T-helper 1 cell treated with Interleukin-12 subunit alpha and Interleukin-12 subunit beta and Interleukin-4 antibody, amounts not matched to agents 30 ng/mL and 1 ng/mL, for 36 hours (primary cell): Measurements from ENCODE around the gene TJAP1. TPM values are rescaled to one million over a fixed set of nuclear protein-coding genes. Genes with fewer than 3 reads are reported as not detected.
"Not testable (repeated sequence)": the region's sequence is repeated elsewhere in the genome, so short reads cannot be mapped to it uniquely, and the experiment has no call there.

Experiments
- intact Hi-C: fragments of 100-400 bp; cut with micrococcal nuclease; formaldehyde crosslinking; loops from one replicate; pipeline ENCODE4 v1.15.1; 2024
- total RNA-seq: library from RNA; stranded (reverse); gene quantifications from 2 replicates; pipeline ENCODE4 v1.2.3, GENCODE V29; 2022

TJAP1 gene
- total RNA-seq, 1 donor from 2014 or later = 38.5 TPM

DNA sequence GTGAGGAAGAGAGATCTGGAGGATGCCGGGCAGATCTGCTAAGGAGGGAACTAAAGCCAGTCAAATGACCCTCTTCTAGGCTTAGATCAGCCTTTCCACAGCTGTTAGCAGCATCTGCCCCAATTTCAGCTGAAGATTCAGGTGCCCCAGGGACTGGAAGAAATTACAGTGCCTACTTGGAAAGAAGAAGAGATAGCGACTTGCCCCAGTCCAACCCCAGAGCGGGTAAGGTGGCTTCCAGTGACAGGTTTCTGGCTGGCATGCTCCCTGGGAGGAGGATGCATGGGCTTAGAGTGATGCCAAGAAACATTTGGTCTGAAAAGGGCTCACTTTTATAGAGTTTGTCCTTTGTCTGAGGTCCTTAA, 620 bp downstream of the TJAP1 start:
- intact Hi-C loops = no loop called here

DNA sequence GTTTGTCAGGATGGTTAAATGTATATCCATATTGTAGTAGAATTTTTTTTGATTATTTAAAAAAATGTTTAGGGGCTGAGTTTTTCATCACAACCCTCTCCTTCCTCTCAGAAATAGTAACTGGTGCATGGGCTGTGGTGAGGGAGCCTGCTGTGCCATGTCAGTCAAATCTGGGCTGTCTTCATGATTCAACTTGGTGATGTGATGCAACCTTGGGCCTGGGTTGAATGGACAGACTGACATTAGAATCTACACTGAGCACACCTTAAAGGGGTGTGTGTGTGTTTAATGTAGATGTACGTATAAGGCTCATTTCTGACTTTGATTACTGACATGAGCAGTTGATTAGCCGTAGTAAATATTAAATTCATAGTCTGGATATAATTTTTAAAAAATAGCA, 3.7 kb downstream of the TJAP1 start:
- intact Hi-C loops = no loop called here

DNA sequence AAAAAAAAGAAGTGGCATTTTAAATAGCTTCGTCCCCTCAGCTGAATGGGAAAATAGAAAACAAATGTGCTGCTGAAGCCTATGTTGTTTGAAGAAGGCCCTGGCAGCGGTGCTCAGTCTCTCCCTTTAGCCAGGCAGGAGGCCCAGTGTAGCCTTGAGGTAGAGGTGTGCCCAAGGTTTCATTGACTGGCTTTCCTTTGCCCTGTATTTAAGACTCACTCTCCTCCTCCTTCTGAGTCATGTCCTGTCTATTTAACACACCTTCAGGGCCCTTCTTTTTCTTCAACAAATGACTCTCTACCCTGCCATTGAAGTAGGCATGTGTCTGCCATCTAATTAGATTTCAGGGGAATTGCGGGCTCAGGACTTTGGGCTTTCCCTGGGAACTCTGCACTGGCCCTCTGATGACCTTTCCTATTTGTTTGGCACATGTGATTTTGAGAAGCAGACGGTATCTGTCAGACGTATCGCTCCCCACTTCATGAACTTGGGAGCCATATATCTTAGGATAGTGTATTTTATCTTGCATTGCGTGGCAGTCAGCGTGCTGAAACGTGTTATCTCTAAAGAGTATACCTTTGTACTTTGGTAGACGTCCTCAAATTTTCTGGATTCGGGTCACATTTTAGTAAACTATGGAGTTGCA, 4.3 kb downstream of the TJAP1 start:
- intact Hi-C loops = no loop called here

DNA sequence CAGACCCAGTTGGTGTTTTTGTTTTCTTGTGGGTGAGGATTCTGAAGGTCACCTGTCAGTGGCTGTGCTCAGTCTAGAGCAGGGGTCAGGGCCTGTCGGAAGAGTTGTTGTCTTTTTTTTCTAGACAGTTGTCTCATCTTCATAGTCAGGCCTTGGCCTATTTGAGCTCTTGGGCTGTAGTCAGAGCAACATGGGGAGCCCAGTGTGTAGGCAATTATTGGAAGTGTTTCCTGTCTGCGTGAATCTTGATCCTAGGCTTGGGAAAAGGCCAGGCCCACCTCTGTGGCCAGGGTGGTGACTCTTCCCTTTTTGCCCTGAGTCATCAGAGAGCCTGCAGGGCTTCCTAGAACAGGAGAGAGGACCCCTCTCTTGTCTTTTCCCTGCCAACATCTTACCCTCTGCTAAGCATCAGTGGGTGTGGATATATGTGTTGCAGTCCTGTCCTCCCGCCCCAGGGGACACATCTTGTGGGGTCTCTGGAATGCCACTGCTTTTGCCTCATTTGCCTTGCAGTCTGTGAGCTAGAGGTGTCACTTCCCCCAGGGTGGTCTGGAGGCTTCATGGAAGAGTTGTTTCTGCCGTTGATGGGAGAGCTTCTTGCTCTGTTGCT, 11.4 kb downstream of the TJAP1 start:
- intact Hi-C loops = no loop called here

DNA sequence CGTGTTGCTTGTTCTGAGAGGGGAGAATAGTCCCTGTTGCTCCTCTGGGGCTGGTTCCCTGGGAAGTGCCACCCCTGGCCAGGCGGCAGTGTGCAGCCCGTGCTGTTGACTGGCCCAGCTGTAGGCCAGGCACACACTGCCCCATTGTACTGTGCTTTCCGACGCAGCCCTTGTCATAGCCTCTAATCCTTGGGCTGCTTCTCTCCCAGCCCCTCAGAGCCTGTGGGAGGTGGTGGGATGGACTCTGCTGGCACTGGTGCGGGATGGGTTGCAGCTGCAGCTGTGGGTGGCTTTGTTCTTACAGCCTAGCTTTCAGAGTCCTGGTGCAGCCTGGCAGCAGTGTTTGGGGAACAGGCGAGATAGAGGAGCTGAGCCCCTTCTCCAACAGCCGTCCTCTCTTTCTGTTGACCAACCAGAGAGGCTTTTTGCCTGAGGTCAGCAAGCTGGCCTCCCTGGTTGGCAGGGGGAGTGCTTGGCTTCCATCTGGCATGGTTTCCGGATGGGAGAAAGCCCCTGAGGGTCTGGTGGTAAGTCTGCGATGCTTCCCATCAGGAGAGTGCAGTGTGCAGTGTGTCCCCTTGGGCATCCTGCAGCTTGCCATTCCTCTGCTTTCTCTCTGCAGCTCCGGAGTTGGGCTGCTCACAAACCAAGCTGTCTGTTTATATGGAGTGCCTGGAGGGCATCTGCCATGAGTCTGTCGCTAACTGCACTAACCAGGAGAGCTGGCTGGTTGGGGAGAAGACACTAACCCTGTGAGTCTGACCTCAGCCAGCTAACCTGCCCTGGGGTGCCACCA, 12.1 kb downstream of the TJAP1 start:
- intact Hi-C loops = no loop called here

DNA sequence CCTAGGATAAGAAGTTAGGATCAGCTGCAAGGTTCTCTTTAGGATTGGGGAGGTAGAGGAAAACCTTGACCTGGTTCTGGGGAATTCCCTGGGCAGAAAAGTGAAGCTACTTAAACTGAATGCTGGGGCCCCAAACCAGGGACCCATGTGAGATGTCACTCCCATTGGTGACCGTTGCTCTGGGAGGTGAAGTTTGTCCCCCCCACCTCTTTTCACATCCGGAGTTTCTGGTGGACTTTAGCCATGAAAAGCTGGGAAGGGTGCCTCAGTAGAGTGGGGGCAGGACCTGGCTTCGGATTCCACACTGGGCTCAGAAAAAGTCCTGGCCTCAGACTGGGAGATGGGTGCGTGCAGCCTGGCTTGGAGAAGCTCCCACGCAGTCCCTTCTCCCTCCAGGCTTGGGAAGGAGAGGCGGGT, 13.2 kb downstream of the TJAP1 start:
- intact Hi-C loops = no loop called here

DNA sequence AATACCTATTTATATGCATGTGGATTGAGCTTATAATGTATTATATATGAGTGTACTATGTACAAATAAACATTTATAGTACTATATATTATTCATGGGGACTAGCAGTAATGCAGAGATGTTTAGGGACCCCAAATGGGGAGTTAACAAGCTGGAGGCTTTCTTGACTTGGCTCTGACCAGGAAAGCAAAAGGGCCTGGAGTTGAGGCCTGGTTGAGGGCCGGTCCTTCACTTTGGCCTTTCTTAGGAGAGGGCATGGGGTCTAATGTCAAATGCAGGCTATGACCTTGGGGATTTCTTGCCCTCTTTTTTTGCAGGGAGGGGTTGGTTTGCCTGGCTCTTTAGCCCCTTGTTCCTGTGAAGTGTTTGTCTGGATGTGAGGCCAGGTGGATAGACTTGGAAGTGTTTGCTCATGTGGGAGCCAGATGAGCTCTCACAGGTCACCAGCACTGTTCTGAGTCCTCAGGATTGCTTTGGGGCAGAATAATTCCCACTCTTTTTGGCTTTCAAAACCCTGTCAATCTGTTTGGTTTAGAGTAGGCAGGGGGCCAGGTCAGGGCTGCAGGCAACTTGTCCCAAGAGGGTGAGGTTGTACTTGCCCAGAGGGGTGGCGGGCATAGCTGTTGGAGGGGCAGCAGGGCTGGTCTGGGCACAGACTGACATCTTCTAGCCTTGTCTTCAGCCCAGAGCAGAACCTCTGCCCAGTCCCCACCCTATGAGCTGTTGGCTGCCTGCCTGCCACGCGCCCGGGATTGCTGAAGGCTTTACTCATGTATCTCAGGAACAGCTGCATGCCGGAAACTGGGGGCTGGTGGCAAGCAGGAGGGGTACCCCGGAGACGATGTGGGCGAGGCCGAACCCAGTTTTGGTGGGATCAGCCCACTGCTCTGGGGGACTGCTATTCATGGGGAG, 14.6 kb downstream of the TJAP1 start:
- intact Hi-C loops = no loop called here

DNA sequence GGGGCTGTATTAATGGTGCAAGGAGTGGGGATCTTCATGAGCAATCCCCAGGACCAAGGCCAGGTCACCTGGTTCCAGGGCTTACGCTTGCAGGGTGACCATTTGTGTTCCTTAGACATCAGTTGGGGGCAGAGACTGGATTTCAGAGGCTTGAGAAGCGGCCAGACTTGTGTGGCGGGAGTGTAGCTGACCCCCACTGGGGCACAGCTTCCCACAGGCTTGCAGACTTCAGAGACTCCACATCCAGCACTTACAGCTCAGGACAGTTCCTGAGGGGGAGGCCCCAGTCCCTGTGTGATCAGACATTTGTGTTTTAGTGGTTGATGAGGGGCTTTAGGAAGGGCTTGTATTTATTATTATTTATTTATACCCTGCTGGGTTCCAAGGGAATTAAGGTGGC, 15.3 kb downstream of the TJAP1 start:
- intact Hi-C loops = no loop called here

DNA sequence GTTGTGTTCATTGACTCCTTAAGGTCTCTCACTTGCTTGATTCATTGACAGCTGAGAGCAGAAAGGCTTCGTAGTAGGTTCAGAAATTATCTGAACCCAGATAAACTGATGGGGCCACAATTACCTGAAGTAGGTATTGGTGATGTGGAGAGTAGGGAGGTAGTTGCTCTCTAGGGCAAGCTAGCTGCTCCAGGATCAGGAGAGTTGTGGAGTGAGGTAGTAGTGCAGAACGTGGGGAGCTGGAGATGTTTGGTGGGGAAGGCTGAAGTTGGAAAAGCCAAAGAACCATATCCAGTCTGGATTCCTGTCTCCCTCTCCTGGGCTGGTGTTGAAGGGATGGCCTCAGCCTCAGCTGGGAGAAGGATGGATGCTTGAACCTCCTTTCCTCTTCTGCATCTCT, 15.9 kb downstream of the TJAP1 start:
- intact Hi-C loops = no loop called here

DNA sequence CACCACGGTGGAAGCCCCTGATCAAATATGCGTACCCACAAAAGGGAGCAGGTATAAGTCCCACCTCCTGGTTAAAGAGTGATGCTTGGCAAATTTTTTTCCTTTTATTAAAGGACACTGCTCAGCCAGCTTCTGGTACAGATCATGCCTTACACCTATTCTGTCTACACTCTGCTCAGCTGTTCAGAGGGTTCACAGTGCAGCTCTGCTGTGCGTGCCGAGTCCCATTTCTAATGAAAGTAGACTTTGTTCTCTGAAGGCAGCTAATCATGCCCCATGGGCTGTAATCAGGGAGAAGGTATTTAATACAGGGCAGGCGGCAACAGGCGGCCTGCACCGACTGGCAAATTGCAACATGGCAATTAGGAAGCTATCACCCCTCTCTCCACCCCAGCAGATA, 16.5 kb downstream of the TJAP1 start:
- intact Hi-C loops = no loop called here

DNA sequence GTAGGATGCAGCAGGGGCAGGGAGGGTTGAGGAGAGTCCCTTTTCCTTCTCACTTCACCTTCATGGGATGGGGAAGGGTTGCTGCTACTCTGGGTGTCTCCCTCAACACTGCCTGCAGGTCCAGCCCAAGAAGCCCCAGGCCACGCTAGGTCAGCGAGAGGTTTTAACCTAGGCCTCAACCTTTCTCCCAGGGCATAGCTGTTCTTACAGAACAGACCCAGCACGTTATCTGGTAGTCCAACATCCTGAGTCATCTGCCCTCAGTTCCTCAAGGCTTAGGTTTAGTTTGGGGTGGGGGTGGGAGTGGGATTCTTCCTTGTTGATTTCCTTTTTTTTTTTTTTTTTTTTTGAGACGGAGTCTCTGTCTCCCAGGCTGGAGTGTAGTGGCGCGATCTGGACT, 17.0 kb downstream of the TJAP1 start:
- intact Hi-C loops = no loop called here

DNA sequence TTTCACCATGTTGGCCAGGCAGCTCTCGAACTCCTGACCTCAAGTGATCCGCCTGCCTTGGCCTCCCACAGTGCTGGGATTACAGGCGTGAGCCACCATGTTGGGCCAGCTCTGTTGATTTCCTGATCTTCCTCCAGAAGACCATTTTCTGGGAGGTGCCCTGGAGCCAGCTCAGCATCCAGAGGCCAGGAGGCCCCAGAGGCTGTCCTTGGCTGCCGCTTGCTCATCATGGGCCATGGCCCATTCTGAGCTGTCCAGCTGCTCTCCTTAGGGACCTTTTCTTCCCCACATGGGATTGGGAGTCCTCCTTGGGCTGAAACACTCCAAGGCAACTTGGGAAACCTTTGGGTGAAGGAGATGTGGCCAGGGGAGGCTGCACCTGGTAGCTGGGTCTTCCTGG, 17.4 kb downstream of the TJAP1 start:
- intact Hi-C loops = no loop called here

DNA sequence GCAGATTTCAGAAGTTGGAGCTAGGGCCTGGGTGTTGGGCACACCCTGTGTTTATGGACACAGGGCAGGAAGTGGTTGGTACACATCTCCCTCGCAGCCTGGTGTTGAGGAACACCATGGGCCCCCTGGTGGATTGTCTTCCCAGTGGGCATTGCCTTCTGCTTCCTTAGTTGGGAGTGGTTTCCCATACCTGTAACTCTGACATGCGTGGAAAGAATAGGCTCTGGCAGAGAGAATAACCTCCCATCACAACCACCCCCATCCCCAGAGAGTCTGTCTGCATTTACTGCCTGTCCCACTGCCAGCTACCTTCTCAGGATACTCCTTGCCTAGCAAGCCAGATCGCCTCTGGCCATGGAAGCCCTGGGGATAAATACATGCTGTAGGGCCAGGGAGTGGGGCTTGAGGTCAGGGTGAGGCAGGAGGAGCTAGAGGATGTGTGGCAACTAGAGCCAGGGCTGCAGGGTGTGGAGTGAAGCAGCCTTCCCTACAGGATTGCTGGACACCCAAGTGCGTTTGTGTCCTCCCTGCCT, 18.1 kb downstream of the TJAP1 start:
- intact Hi-C loops = no loop called here

DNA sequence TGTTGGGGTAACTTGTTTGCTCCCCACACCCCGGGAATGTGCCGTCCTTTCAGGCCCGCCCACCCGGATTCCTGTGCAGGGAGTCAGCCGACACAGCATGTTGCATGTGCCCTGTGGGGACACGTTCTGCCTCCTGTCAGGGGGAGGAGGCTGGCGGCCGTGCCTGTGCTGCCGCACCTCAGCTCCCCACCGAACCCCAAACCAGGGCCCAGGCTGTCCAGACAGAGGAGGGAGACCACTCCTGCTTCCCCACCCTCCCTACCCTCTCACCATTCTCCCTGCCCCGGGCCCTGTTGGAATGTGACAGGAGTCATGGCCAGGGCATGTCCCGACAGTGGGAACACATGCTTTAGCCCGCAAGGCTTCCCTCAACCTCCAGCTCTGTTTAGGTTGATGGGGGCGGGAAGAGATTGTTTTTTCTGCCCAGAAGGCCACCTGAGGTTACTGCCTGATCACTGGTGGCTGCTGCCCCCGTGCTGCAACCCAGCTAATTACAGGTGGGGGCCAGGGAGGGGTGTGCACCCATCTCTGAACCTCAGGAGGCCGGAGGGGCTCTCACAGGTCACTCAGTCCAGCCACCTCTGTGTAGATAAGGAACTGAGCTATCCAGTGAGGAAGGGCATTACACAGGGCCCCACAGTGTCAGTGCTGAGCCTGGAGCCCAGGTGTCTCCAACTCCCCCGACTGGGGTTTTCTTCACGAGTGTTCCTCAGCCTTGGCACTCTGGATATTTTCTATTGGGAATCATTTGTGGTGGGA, 19.2 kb downstream of the TJAP1 start:
- intact Hi-C loops = no loop called here

DNA sequence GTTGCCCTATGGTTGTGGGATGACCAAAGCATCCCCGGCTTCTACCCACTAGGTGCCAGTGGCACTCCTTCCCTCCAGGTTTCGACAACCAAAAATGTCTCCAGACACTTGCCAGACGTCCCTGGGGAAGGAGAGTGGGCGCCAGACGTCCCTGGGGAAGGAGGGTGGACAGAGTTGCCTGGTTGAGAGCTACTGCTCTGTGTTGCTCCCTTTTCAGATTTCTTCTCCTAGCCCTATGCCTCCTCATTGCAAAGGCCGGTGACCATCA, 19.7 kb downstream of the TJAP1 start:
- intact Hi-C loops = no loop called here

DNA sequence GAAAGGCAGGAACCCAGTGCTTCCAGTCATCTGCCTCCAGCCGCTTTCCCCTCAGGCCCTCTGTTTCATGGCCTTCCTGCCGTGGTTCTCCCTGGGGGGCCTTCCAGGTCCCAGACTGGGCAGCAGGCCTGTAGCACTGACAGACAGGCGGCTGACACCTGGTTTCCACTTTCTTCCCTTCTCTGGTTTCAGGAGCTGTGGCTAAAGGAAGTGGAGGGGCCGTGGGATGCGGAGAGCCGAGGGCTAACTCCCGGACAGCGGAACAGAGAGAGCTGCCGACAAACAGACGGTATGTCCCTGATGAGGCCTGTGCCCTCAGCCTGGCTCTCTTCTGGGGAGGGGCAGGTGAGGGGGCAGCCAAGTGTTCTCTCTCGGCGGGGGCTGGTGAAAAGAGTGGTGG, 20.3 kb downstream of the TJAP1 start:
- intact Hi-C loops = no loop called here

DNA sequence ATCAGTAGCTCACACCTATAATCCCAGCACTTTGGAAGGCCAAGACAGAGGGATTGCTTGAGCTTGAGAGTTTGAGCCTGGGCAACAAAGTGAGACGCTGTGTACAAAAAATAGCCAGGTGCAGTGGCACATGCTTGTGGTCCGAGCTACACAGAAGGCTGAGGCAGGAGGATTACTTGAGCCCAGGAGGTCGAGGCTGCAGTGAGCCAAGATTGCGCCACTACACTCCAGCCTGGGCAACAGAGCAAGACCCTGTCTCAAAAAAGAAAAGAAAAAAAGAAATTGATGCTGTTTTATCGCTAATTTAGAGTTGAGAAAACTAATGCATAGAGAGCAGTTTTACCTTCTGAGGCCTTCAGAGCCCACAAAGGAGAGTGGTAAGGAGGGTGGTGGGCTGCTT, 20.9 kb downstream of the TJAP1 start:
- intact Hi-C loops = not testable (repeated sequence)

DNA sequence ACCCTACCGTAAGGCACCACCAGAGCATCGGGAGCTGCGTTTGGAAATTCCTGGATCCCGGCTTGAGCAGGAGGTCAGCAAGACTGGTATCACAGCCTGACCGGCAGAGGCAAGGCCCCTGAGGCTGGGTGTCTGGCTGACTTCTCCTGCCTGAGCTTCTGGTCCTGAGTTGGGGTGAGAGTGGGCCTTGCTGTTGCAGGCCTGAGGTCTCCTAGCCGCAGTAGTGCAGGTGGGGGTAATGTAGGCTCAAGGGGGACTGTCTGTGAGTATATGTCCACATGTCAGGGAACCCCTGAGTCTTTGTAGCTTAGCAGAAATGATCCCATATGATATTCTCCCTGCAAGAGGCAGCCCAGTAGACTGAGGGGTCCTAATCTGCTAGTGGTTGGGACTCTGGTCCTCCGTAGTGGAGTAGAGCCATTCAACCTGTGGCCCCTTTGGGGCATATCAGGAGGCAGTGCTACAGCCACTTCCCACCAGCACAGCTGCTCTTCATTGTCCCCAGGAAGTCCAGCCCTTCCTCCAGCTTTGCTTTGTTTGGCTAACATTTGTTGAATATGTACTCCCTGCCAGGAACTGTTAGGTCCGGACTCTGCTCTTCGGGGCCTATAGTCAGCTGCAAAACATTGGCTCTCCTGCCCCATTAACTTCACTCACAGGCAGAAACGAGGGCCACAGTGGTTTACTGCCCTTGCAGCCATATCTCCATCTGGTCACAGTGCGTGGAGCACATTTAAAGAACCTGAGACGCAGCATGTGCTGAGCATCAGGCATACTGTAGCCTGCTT, 21.9 kb downstream of the TJAP1 start:
- intact Hi-C loops = no loop called here

DNA sequence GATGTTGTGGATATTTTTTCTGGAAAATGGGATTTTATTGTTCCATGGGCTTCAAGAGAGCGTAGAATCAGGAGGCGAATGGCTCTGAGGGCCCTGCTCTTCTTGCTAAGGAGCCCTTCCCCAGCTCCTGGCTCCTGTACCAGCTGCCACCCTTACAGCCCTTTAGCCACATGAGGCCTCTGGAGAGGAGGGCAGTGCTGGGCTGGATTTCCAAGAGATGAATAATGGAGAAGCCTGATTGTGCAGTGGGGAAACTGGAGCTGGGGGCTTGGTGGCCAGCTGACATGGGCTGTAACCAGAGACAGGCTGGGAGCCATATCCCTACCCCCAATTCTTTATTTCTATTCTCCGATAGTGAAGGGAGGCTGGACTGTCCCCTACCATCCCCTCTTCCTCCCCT, 23.6 kb downstream of the TJAP1 start:
- intact Hi-C loops = no loop called here

DNA sequence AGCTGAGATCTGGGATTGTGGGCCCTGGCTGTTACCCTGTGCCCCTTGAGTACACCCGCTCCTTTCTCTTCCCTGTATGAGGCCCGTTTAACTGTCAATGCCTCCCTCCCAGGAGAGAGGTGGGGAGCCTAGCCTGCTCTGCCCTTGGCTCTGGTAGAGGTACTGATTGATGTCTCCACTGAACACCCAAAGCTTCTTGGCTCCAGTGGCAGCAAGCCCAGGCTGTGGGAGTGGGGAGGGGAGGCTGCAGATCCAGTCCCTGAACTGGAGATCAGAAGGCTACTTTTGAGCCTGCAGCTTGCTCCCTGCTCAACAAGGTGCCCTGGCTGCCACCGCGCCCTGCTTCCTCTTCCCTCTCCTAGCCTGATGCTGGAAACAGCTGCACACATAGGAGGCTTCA, 25.3 kb downstream of the TJAP1 start:
- intact Hi-C loops = no loop called here
